GM18861 (cell line): ENCODE data around the gene PEMT.
"Not testable (repeated sequence)": the region's sequence is repeated elsewhere in the genome, so short reads cannot be mapped to it uniquely, and the experiment has no call there.

Source experiments
- ATAC-seq: cut with Tn5 transposase; IDR thresholded peaks from one replicate; pipeline ENCODE4 v1.9.1; 2021; ENCODE audit not compliant: unreplicated experiment

Gene PEMT

GRCh38 chr17:17492085-17492484, 99.4 kb downstream of the PEMT start:
- no peak for ATAC-seq

- no peak for ATAC-seq
Observed at GRCh38 chr17:17491546-17491988, 99.9 kb downstream of the PEMT start.

- no peak for ATAC-seq
Observed at GRCh38 chr17:17491031-17491471, 100.5 kb downstream of the PEMT start.

GRCh38 chr17:17487998-17488397, 103.5 kb downstream of the PEMT start:
- no peak for ATAC-seq

- ATAC-seq, result not testable (repeated sequence)
Observed at GRCh38 chr17:17486416-17486815, 105.1 kb downstream of the PEMT start.

DNA sequence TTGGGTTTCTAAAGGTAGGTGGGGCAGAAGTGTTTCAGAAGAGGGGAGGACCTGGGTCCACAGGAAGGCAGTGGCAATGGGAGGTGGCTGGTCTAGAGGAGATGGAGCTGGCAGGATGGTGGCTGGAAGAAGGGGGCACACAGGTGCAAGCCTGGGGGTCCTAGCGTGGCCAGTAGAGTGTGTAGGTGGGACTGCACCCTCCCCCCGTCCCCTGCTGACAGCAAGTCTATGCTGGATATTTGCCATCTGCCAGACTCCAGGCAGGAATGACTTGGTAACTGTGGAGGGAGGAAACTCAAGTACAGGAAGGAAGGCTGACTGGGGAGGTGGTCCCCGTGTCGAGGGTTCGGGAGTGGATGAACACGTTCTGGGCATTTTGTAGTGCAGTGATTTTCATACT, 106.1 kb downstream of the PEMT start:
- ATAC-seq, result no peak

- no peak for ATAC-seq
Observed at GRCh38 chr17:17484451-17484899, 107.0 kb downstream of the PEMT start.

GRCh38 chr17:17481860-17482259, 109.6 kb downstream of the PEMT start:
- ATAC-seq, result no peak

DNA sequence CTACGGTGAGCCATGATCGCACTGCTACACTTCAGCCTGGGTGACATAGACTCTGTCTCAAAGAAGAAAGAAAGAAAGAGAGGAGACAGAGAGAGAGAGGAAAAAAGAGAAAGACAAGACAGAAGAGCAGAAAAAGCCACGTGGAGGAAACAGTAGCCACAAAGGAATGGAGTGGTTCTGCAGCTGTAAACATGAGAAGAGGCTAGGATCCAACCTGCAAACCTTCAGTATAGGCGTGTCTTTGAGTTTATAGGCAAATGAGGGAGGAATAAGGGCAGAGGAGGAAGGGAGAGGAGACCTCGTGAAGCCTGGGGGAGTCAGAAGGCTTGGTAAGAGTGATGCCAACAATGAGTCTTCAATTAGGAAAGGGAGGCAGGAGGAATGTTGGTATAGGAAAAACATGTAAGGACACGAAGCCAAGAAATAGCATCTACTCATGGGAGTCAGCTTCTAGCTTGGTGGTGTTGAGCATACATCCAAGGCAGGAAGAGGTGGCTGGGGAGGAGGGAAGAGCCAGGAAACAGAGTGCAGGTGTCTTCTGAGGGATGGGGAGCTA, 110.8 kb downstream of the PEMT start:
- no peak for ATAC-seq

GRCh38 chr17:17479209-17479608, 112.3 kb downstream of the PEMT start:
- ATAC-seq, result no peak

DNA sequence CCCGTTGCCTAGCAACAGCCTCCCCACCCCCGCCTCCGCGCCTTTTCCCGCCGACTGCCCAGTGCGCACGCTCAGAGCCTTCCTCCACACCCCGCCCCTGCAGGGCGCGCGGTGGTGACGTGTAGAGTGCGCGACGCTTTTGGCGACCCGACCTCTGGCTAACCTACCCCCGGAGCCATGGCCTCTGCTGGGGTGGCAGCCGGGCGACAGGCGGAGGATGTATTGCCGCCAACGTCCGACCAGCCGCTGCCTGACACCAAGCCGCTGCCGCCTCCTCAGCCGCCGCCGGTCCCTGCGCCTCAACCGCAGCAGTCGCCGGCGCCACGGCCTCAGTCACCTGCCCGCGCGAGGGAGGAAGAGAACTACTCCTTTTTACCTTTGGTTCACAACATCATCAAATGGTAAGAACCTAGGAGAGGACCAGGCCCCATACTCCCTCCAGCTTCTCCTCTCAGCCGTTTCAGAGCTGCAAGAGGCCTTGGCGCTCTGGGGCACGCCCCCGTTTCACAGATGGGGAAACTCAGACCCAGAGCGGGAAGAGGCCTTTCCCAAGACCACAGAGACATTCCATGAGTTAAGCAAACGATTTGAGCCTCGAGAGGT, 114.5 kb downstream of the PEMT start, which contains the start of gene MED9:
Gene MED9 (plus strand): TSS at position 136 of the 603 bp plus-strand sequence. CDS start 42 bp downstream, at position 178.
- ATAC-seq, result peak; percentile 76

- no peak for ATAC-seq
Observed at GRCh38 chr17:17474341-17474740, 117.2 kb downstream of the PEMT start.

DNA sequence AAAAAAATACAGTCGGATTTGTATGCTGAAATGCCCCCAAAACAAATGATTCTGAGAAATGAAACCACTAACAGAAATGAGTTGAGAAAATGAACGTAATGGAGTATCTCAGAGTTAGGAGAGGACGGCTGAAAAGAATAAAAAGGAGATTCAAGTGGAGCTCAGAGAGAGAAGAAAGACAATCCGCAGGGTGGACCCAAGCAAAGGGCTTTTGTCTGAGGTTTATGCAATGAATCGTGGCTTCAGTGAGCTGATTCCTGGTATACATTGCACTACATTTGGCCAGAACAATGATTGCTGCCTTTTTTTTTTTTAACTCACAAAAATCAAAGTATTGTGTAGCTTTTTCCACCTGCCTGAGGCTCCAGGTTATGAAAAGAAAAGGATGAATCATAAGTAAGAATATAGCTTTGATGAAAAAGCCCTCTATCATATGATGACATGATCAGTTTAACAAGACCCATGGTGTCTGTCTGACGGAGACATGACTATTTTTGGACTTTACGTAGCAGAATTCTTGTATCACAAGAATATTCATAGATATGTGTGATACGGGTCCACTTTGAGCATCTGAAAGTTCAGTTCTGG, 119.1 kb downstream of the PEMT start:
- ATAC-seq, result no peak

DNA sequence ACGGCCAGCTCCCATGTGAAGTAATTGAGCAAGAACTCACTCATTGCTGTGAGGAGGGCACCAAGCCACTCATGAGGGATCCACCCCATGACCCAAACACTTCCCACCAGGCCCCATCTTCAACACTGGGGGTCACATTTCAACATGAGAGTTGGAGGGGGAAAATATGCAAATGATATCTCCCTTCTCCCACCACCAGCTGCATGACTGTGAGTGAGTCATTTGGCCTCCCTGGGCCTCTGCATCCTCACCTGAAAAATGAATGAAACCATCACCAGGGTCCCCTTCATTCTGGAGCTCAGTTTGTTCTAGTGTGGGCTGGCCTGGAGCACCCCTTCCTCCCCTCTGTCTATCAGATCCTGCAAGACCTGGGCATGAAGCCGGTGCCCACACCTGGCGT, 121.5 kb downstream of the PEMT start:
- ATAC-seq, result no peak

DNA sequence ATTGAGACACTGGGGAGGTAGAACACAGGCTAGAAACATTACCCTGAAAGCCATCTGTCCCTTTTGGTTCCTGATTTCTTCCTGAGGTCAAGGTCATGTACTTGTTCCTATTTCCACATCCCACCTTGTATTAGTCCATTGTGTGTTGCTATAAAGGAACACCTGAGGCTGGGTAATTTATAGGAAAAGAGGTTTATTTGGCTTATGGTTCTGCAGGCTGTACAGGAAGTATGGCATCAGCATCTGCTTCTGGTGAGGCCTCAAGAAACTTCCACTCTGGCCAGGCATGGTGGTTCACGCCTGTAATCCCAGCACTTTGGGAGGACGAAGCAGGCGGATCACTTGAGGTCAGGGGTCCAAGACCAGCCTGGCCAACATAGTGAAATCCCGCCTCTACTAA, 122.2 kb downstream of the PEMT start:
- no peak for ATAC-seq

- ATAC-seq, result no peak
Observed at GRCh38 chr17:17468217-17469010, 123.1 kb downstream of the PEMT start.

DNA sequence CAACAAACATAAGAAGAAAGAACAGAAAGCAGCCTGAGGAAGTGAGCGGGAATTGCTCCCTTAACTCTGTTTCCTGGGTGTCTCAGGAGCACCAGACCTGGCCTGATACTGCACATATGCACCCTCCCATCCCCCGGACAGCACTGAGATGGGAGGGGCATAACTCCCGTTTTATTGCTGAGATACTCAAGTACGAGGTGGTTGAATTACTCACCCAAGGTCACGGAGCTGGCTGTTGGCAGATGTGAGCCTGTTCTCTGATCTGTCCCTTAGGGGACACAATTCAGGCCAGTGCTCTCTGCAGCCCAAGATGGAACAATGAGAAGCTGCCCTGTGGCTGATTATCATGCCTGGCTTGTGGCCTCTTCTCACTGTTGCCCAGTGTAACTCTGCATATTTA, 123.8 kb downstream of the PEMT start:
- no peak for ATAC-seq

DNA sequence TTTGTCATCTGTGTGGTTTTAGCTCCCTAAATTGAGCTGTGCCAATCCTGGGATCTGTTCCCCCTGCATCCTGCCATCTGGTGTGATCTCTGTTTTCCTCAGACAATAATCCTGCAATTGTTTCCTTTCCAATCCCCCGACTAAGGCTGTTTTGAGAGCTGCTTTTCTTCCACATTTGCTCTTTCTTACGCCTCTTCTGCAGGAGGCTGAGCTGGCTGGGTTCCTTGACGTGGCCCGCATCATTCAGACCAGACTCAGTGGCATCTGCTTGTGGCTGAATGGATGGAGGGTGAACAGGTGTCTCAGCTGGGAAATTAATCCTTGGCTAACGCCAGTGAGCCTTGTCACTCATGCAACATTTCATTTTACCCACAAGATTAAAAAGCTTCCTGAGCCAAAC, 124.5 kb downstream of the PEMT start:
- no peak for ATAC-seq

- ATAC-seq, result no peak
Observed at GRCh38 chr17:17466511-17466910, 125.0 kb downstream of the PEMT start.

DNA sequence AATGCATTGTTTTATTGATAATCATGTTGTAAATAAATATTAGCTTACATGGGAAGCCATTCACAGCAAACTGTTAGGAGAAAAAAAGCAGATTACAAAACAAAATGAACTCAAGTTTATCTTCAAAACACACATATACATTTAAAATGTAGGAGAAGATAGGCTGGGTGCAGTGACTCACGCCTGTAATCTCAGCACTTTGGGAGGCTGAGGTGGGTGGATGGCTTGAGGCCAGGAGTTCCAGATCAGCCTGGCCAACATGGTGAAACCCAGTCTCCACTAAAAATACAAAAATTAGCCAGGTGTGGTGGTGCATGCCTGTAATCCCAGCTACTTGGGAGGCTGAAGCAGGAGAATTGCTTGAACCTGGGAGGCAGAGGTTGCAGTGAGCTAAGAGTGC, 125.6 kb downstream of the PEMT start:
- ATAC-seq, result not testable (repeated sequence)

DNA sequence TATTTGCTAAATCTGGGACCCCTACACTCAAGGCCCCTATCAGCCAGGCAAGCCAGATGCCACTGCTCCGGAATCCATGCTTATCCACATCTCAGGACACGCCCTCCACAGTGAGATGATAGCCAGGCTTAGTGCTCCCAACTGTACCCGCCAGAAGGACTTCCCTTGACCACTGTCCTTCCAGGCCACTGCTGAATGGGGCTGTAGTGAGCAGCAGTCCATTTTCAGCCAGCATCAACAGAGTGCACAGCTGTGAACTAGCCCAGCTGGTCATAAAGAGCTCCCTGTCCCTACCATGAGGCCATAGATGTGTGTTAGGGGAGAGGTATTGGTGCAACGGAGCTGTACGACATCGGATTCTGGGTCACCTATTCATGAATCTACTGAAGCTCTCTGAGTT, 127.7 kb downstream of the PEMT start:
- ATAC-seq, result no peak
